Thyroid gland (tissue), 4 donors: Measurements from ENCODE around the gene SMTN.

Experiments
- CTCF ChIP-seq, 6 experiments: fragments of 200-600 bp in 3 of 6; fragments of 450-650 bp in 3 of 6; sonication (generic) in 3 of 6; IDR thresholded peaks; one replicate each; pipeline ENCODE4 v1.5.1; 2016 to 2019; ENCODE audit warnings: antibody characterized with exemption in 6 of 6, mild to moderate bottlenecking in 2 of 6, inconsistent platforms in 1 of 6, moderate library complexity in 1 of 6
- POLR2A ChIP-seq, 2 donors: fragments of 450-650 bp; IDR thresholded peaks; one replicate each; pipeline ENCODE4 v1.6.1; 2017; ENCODE audit warnings: antibody characterized with exemption in 2 of 2, mild to moderate bottlenecking in 2 of 2, moderate library complexity in 1 of 2

- no peak for TF ChIP-seq CTCF (IDR thresholded peaks at IDR 0.05)
- no peak for TF ChIP-seq POLR2A (IDR thresholded peaks at IDR 0.05)
Observed at GRCh38 chr22:31126869-31127175, 45.7 kb downstream of the SMTN start.
